ENCODE results near the gene ALPK3.
A peak's percentile ranks its signal among the peaks of the same experiment; 100 is the strongest.
"Not testable (repeated sequence)": the region's sequence is repeated elsewhere in the genome, so short reads cannot be mapped to it uniquely, and the experiment has no call there.

ALPK3 gene

DNA sequence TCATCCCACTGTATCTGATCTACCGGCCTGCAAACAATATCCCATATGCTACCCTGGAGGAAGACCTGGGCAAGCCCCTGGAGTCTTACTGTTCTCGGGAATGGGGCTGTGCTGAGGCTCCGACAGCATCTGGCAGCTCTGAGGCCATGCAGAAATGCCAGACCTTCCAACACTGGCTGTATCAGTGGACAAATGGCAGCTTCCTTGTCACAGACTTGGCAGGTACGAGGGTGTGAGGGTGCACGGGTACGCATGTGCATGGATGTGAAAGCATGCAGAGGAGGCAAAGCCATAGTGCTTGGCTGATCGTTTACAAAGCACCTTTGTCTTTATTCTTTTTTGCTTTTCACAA, 47.3 kb downstream of the ALPK3 start:
- in situ Hi-C loops (cut with HindIII; ENCODE audit: low pct_unique_long_range_greater_than_20kb, low sequenced_read_pairs), result no loop called here
- no peak for DNase-seq (ENCODE audit: low read depth in 1 of 2, low spot score in 1 of 2)
- no peak for TF ChIP-seq JUND (IDR thresholded peaks at IDR 0.05; ENCODE audit: low read depth)

DNA sequence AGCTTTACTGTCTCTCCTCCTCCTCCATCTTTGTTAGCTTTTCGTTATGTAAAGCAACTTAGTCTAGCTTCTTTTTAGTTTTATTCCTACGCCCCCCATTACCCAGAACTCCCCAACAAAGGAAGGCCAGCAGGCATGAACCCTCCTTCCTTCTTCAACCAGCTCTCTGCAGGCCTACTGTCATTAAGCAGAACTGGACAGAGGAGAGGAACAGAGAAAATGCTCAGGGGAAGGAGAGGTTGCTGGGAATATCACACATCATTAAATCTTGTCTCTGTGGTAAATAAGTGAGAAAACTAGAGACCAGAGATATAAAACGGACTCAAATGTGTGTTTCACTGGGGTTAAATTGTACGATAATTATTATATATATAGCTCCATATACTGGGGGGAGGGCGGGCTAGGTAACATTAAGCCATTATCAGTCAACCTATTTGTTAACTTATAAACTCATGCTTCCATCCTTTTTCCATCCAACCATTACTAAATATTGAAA, 48.0 kb downstream of the ALPK3 start:
- TF ChIP-seq JUND (IDR thresholded peaks at IDR 0.05; ENCODE audit: low read depth), result no peak
- in situ Hi-C loops (cut with HindIII; ENCODE audit: low pct_unique_long_range_greater_than_20kb, low sequenced_read_pairs), result no loop called here
- no peak for DNase-seq (ENCODE audit: low read depth in 1 of 2, low spot score in 1 of 2)

DNA sequence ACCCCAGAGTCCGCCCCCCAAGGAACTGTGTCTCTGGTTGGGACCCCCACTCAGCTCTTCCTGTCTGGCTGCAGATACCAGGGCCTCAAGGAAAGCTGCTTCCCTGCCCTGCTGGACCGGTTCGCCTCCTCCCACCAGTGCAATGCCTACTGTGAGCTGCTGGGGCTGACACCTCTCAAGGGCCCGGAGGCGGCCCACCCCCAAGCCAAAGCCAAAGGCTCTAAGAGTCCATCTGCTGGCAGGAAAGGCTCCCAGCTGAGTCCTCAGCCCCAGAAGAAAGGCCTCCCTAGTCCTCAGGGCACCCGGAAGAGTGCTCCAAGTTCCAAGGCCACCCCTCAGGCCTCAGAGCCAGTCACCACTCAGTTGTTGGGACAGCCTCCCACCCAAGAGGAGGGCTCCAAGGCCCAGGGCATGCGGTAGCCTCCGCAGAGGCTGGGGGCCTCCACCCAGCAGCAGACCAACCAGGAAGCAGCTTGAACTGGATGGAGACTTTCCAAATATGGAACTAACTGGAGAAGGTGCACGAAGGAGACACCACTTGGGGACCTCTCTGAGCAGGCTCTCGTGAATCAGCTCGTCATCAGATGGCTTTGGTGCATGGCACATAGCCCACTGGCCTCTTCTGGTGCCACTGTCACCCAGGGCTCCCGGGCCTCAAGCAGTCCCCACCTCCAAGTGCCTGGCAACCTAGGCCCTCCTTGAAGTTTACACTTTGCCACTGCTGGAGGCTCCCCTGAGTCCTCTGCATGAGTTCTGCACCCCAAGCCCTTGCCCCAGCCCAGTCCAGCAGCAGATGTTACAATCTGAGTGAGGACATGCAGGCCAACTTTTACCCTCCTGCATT, 51.1 kb downstream of the ALPK3 start:
- in situ Hi-C loops (cut with HindIII; ENCODE audit: low pct_unique_long_range_greater_than_20kb, low sequenced_read_pairs), result no loop called here
- no peak for DNase-seq (ENCODE audit: low read depth in 1 of 2, low spot score in 1 of 2)
- TF ChIP-seq JUND (IDR thresholded peaks at IDR 0.05; ENCODE audit: low read depth), result no peak

DNA sequence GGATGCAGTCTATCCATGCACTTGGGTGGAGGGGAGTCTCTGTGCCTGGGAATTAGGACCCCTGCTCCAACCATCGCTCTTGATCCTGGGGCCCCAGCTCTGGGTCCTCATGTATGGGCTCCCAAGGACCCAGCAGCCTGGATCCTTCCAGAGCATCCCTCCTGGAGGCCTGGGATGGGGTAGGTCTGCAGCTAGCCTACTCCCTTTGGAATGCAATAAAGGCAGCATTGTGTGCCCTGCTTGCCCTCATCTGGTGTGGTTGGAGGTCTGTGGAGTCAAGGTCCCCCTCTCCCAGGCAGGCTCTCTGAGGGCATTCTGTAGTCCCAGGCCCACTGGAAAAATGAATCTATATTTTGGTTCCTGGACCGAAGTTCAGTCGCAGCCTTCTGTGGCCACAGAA, 52.4 kb downstream of the ALPK3 start:
- no peak for TF ChIP-seq JUND (IDR thresholded peaks at IDR 0.05; ENCODE audit: low read depth)
- in situ Hi-C loops (cut with HindIII; ENCODE audit: low pct_unique_long_range_greater_than_20kb, low sequenced_read_pairs), result no loop called here
- no peak for DNase-seq (ENCODE audit: low read depth in 1 of 2, low spot score in 1 of 2)

DNA sequence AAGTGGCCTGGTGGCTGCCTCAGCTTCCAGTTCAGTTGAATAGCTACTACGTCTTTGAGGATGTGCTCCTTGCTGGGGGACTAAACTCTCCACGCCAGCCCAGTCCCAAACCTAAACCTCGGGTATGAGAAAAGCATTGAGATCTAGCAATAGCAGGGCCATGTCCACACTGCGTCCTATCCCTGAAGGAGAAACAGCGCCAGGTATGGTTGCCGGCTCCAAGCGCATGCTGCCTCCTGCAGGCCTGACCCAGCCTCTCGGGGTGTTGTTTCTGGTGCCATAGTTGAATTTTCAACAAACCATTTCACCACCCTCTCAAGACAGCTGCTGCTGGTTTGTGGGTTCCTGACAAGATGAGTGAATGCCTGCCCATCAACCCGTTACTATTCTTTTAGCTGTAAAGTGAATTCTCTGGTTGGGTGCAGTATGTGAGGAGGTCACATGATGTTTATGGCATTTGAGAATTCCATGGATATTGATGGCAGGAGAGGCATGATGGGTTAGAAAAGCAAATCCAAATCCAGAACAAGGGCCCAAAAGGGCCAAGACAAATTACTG, 54.4 kb downstream of the ALPK3 start:
- DNase-seq (ENCODE audit: low read depth in 1 of 2, low spot score in 1 of 2), result no peak
- in situ Hi-C loops (cut with HindIII; ENCODE audit: low pct_unique_long_range_greater_than_20kb, low sequenced_read_pairs), result no loop called here
- TF ChIP-seq JUND (IDR thresholded peaks at IDR 0.05; ENCODE audit: low read depth), result no peak

DNA sequence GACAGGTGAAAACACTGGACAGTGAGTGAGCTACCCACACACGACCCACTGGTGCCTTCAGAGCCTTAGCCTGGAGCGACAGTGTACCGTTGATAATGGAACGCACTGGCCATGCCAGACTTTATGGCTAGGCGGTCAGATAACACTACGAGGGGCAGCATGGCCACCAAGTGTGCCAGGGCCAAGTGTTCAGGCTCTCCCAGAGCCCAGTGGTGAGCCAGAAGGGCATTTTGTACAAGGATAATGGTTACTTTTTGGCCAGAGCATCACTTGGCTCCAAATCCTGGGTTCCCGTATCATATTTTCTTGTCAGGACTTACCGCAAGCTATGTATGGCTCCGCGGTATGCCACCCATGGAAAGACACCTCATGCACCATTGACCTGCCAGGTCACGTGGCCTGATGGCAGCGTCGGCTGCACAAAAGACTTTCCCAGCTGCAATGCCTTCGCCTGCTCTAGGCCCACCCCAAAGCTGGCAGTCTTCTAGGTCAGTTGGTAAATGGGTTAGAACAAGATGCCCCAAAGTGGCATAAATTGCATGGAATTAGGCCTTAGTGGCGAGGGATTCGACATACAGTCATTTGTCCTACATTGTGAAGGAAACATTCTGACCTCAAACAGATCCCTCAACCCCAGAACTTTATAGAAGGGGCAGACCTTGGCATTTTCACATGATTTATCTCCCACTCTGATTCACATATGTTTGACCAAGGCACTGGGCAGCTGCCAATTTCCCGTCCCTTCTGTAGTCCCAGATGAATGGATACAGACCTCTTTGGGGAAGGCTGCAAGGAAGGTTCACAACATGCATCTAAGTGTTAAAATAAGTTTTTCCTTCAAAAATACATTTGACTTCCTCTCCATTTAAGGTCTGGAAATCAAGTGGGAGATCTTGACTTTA, 55.1 kb downstream of the ALPK3 start:
- DNase-seq (ENCODE audit: low read depth in 1 of 2, low spot score in 1 of 2), result no peak
- in situ Hi-C loops (cut with HindIII; ENCODE audit: low pct_unique_long_range_greater_than_20kb, low sequenced_read_pairs), result no loop called here
- no peak for TF ChIP-seq JUND (IDR thresholded peaks at IDR 0.05; ENCODE audit: low read depth)

DNA sequence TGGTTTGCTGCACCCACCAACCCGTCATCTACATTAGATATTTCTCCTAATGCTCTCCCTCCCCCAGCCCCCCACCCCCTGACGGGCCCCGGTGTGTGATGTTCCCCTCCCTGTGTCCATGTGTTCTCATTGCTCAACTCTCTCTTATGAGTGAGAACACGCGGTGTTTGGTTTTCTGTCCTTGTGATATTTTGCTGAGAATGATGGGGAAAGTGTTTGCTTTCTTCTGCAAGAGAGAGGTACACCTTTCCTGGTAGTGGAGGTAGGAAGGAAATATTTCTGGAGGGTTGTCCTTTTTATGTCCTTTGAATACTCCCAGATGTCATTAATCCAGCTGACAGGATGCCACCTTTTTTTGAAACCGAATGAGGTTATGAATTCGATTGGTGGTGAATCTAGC, 56.8 kb downstream of the ALPK3 start:
- DNase-seq (ENCODE audit: low read depth in 1 of 2, low spot score in 1 of 2), result no peak
- TF ChIP-seq JUND (IDR thresholded peaks at IDR 0.05; ENCODE audit: low read depth), result no peak
- in situ Hi-C loops (cut with HindIII; ENCODE audit: low pct_unique_long_range_greater_than_20kb, low sequenced_read_pairs), result no loop called here

DNA sequence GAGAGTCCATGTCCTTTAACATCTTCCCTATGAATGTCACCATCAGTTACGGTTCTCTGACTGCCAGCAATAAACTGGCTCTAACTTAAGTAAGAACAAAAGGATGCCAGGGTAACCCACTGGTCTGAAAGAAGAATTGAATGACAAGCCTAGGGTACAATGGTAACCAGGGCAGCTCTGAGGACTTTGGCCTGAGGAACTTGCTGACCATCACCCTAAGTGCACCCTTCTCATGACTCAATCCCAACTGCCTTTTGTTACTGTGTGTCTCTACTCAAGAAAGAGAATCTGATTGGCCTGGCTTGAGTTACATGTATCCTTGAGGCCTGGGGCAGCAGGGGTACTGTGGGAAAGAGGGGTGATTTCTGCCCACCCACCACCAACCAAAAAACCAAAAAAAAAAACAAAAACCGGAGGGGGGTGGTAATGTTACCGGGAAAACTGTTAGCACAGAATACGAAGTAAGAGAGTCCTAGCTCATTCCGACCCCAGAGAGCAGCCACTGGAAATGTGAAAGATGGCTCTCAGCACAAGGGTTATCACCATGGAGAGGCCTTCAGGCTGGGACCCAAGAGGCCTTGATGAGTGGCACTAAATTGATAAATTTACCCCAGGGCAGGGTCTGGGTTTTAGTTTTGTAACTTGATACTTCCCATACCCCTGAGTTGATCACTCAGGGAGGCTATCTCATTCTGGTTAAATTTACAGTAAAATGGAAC, 58.0 kb downstream of the ALPK3 start:
- in situ Hi-C loops (cut with HindIII; ENCODE audit: low pct_unique_long_range_greater_than_20kb, low sequenced_read_pairs), result no loop called here
- no peak for TF ChIP-seq JUND (IDR thresholded peaks at IDR 0.05; ENCODE audit: low read depth)
- DNase-seq (ENCODE audit: low read depth in 1 of 2, low spot score in 1 of 2), result no peak

DNA sequence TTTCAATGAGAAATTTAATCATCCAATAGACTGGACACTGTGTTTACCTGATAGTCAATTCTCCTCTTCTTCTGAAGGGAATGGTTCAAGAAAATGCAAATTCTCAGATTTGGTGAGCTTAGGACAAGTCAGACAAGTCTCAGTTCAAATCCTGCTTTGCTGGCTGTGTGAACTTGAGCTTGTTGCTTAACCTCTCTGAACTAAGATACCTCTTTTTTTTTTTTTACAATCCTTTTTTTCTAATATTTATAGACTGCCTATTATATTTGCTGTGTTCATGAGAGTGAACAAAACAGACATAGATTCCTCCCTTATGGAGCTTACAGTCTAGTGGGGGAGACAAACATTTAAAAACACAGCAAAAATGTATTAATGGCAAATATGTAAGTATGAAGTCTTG, 59.1 kb downstream of the ALPK3 start:
- in situ Hi-C loops (cut with HindIII; ENCODE audit: low pct_unique_long_range_greater_than_20kb, low sequenced_read_pairs), result no loop called here
- no peak for TF ChIP-seq JUND (IDR thresholded peaks at IDR 0.05; ENCODE audit: low read depth)
- DNase-seq (ENCODE audit: low read depth in 1 of 2, low spot score in 1 of 2), result no peak

DNA sequence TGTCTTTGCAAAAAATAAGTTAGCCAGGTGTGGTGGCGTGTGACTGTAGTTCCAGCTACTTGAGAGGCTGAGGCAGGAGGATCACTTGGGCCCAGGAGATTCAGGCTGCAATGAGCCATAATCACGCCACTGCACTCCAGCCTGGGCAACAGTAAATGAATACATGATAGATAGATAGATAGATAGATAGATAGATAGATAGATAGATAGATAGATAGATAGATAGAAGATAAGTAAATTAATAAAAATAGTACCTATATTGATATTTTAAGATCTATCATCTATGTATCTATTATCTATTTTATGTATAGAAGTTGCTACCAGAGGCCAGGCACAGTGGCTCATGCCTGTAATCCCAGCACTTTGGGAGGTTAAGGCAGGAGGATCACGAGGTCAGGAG, 60.5 kb downstream of the ALPK3 start:
- DNase-seq (ENCODE audit: low read depth in 1 of 2, low spot score in 1 of 2); in situ Hi-C loops (cut with HindIII; ENCODE audit: low pct_unique_long_range_greater_than_20kb, low sequenced_read_pairs): not testable (repeated sequence)

DNA sequence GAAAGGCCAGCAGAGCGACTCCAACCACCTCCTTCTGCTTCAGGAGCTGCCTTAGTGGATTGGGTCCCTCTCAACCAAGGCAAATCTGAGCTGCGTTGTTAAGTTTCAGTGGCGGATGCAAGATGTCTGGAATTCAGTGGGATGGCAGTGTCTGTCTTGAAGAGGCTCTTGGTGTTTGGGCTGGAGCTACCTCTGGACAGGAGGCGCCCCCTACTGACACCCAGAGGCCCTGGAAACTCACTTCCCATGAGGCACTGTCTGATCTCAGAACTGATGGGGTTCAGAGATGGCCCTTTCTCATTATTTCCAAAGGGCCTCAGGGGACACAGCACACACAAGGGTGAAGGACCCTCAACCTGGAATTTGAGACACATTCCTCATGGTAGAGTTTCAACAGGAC, 61.3 kb downstream of the ALPK3 start:
- peak; percentile 39 to 82 for DNase-seq (ENCODE audit: low read depth in 1 of 2, low spot score in 1 of 2)
- no peak for TF ChIP-seq JUND (IDR thresholded peaks at IDR 0.05; ENCODE audit: low read depth)
- in situ Hi-C loops (cut with HindIII; ENCODE audit: low pct_unique_long_range_greater_than_20kb, low sequenced_read_pairs), result no loop called here

DNA sequence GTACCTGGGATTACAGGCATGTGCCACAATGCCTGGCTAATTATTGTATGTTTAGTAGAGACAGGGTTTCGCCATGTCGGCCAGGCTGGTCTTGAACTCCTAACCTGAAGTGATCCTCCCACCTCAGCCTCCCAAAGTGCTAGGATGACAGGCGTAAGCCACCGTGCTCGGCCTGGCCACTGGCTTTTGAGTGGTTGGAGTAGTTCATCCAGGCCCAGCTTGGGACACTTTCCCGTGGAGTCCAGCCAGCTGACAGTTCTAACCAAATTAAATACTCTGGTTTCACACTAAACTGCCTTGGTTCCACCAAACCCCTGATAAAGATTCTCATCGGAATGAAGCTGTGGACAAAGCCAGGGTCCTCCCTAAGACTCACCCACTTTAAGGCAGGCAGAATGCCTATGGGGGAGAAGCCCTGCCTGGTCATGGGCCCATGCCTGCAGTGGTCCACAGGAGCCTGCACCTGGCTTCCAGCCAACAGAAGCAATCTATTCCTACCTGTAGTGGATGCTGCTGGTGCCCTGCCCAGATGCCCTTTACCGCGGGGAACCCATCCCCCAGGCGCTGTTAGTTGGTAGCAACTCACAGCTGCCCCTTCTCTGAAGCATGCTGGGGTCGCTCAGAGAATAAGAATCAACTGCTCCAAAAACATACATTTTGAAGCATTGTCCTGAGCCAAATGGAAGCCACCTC, 62.1 kb downstream of the ALPK3 start:
- in situ Hi-C loops (cut with HindIII; ENCODE audit: low pct_unique_long_range_greater_than_20kb, low sequenced_read_pairs), result no loop called here
- DNase-seq (ENCODE audit: low read depth in 1 of 2, low spot score in 1 of 2), result no peak
- no peak for TF ChIP-seq JUND (IDR thresholded peaks at IDR 0.05; ENCODE audit: low read depth)

All from T47D (cell line).